H9 (cell line): ENCODE measurements around the gene SLCO2A1. TPM values are rescaled to one million over a fixed set of nuclear protein-coding genes. Genes with fewer than 3 reads are reported as not detected.
A peak's percentile ranks its signal among the peaks of the same experiment; 100 is the strongest.

Source experiments
- DNase-seq: peaks from one replicate; pipeline ENCODE4 v3.0.0-alpha.2; 2017
- H2AFZ ChIP-seq: one replicate; pipeline ENCODE4 v1.6.1; 2013; ENCODE audit warnings: mild to moderate bottlenecking, low read length, control low read depth, moderate library complexity
- H2AK5ac ChIP-seq: 2 replicates; pipeline ENCODE4 v1.6.1; 2013; ENCODE audit warnings: low read length, control low read depth, mixed read lengths; ENCODE audit not compliant: insufficient read length
- H2BK120ac ChIP-seq: one replicate; pipeline ENCODE4 v1.6.1; 2013; ENCODE audit warnings: low read depth, mild to moderate bottlenecking, low read length, control low read depth, inconsistent platforms; ENCODE audit not compliant: poor library complexity, severe bottlenecking
- H2BK12ac ChIP-seq: 2 replicates; pipeline ENCODE4 v1.6.1; 2013; ENCODE audit warnings: low read length, control low read depth, mixed read lengths, low read depth; ENCODE audit not compliant: insufficient read length
- H2BK15ac ChIP-seq: 2 replicates; pipeline ENCODE4 v1.6.1; 2013; ENCODE audit warnings: low read depth, low read length, control low read depth
- H2BK20ac ChIP-seq: one replicate; pipeline ENCODE4 v1.6.1; 2013; ENCODE audit warnings: low read depth, mild to moderate bottlenecking, low read length, control low read depth, inconsistent platforms; ENCODE audit not compliant: poor library complexity, severe bottlenecking
- H2BK5ac ChIP-seq: 2 replicates; pipeline ENCODE4 v1.6.1; 2013; ENCODE audit warnings: low read length, control low read depth, mixed read lengths; ENCODE audit not compliant: insufficient read length
- H3K14ac ChIP-seq: 2 replicates; pipeline ENCODE4 v1.6.1; 2013; ENCODE audit warnings: low read length, control low read depth; ENCODE audit not compliant: insufficient read depth
- H3K18ac ChIP-seq: 2 replicates; pipeline ENCODE4 v1.6.1; 2013; ENCODE audit warnings: low read depth, mild to moderate bottlenecking, mixed read lengths, low read length, control low read depth; ENCODE audit not compliant: insufficient read length
- H3K23ac ChIP-seq: 2 replicates; pipeline ENCODE4 v1.6.1; 2013; ENCODE audit warnings: low read length, control low read depth, mixed read lengths, low read depth; ENCODE audit not compliant: insufficient read length
- H3K23me2 ChIP-seq: 2 replicates; pipeline ENCODE4 v1.6.1; 2013; ENCODE audit warnings: low read depth, mild to moderate bottlenecking, mixed read lengths, low read length, control low read depth; ENCODE audit not compliant: insufficient read length, poor library complexity, severe bottlenecking
- H3K27ac ChIP-seq: 2 replicates; pipeline ENCODE4 v1.5.1; 2013; ENCODE audit warnings: low read length, control low read depth, mixed read lengths, low read depth; ENCODE audit not compliant: insufficient read length
- H3K27me3 ChIP-seq: 2 replicates; pipeline ENCODE4 v1.6.1; 2013; ENCODE audit warnings: low read length, control low read depth, inconsistent platforms; ENCODE audit not compliant: insufficient read depth
- H3K4ac ChIP-seq: 2 replicates; pipeline ENCODE4 v1.6.1; 2013; ENCODE audit warnings: low read depth, mild to moderate bottlenecking, control low read depth, inconsistent platforms, low read length, moderate library complexity
- H3K4me1 ChIP-seq: 2 replicates; pipeline ENCODE4 v1.6.1; 2013; ENCODE audit warnings: low read length, control low read depth, inconsistent platforms; ENCODE audit not compliant: insufficient read depth
- H3K4me2 ChIP-seq: 2 replicates; pipeline ENCODE4 v1.6.1; 2013; ENCODE audit warnings: low read length, control low read depth, mixed read lengths; ENCODE audit not compliant: insufficient read length, insufficient read depth
- H3K56ac ChIP-seq: 2 replicates; pipeline ENCODE4 v1.6.1; 2013; ENCODE audit warnings: low read depth, mild to moderate bottlenecking, mixed read lengths, low read length, control low read depth; ENCODE audit not compliant: insufficient read length
- H3K79me1 ChIP-seq: 2 replicates; pipeline ENCODE4 v1.6.1; 2013; ENCODE audit warnings: low read depth, mild to moderate bottlenecking, moderate library complexity, low read length, control low read depth, inconsistent platforms; ENCODE audit not compliant: insufficient read depth, poor library complexity, severe bottlenecking
- H3K79me2 ChIP-seq: 2 replicates; pipeline ENCODE4 v1.6.1; 2013; ENCODE audit warnings: low read length, control low read depth, inconsistent platforms; ENCODE audit not compliant: insufficient read depth
- H3K9ac ChIP-seq: 2 replicates; pipeline ENCODE4 v1.6.1; 2013; ENCODE audit warnings: low read length, control low read depth, mixed read lengths; ENCODE audit not compliant: insufficient read length; ENCODE audit errors: extremely low read depth
- H3K9me3 ChIP-seq: one replicate; pipeline ENCODE4 v1.6.1; 2013; ENCODE audit warnings: low read depth, low read length, inconsistent platforms; ENCODE audit not compliant: control insufficient read depth
- H3T11ph ChIP-seq: one replicate; pipeline ENCODE4 v1.6.1; 2013; ENCODE audit warnings: mild to moderate bottlenecking, low read length, control low read depth, inconsistent platforms
- H4K20me1 ChIP-seq: one replicate; pipeline ENCODE4 v1.6.1; 2013; ENCODE audit not compliant: control insufficient read depth, insufficient read length, insufficient read depth
- H4K5ac ChIP-seq: 2 replicates; pipeline ENCODE4 v1.6.1; 2013; ENCODE audit warnings: low read depth, mild to moderate bottlenecking, mixed read lengths, low read length, control low read depth; ENCODE audit not compliant: insufficient read length
- H4K8ac ChIP-seq: replicated peaks from 2 replicates; pipeline ENCODE4 v1.6.1; 2013; ENCODE audit warnings: low read length, control low read depth, mixed read lengths, low read depth; ENCODE audit not compliant: insufficient read length
- H4K91ac ChIP-seq: 2 replicates; pipeline ENCODE4 v1.6.1; 2013; ENCODE audit warnings: low read depth, mild to moderate bottlenecking, moderate library complexity, mixed read lengths, low read length, control low read depth; ENCODE audit not compliant: insufficient read length
- H3K27ac Mint-ChIP-seq, 3 experiments: 2 replicates in 2 of 3; 3 replicates in 1 of 3; pipeline ENCODE4 v1.8.0; 2020 to 2021; ENCODE audit warnings: mixed read lengths in 3 of 3, mild to moderate bottlenecking in 1 of 3, moderate library complexity in 1 of 3
- H3K27me3 Mint-ChIP-seq: 2 replicates; pipeline ENCODE4 v1.8.0; 2021; ENCODE audit warnings: low read depth, mild to moderate bottlenecking, moderate library complexity, mixed read lengths
- H3K36me3 Mint-ChIP-seq, 3 experiments: 2 replicates in 2 of 3; 3 replicates in 1 of 3; pipeline ENCODE4 v1.8.0; 2020 to 2021; ENCODE audit warnings: low read depth in 3 of 3, mixed read lengths in 3 of 3; ENCODE audit not compliant: insufficient read depth in 1 of 3
- H3K4me1 Mint-ChIP-seq, 2 experiments: 2 replicates each; pipeline ENCODE4 v1.8.0; 2020; ENCODE audit warnings: mixed read lengths in 2 of 2
- H3K4me3 Mint-ChIP-seq, 2 experiments: 2 replicates in 1 of 2; 3 replicates in 1 of 2; pipeline ENCODE4 v1.8.0; 2020 to 2021; ENCODE audit warnings: mild to moderate bottlenecking in 2 of 2, mixed read lengths in 2 of 2, moderate library complexity in 1 of 2
- H3K9me3 Mint-ChIP-seq, 2 experiments: 2 replicates in 1 of 2; 3 replicates in 1 of 2; pipeline ENCODE4 v1.8.0; 2020; ENCODE audit warnings: mild to moderate bottlenecking in 2 of 2, mixed read lengths in 2 of 2, moderate library complexity in 1 of 2
- WGBS: extraction: QIAGEN DNeasy Blood & Tissue Kit; methylation state at CpG from one replicate; pipeline ENCODE4 v1.1.7; 2013; ENCODE audit warnings: missing lambda C conversion rate, low lambda C conversion rate, mixed read lengths; ENCODE audit not compliant: insufficient read length; ENCODE audit errors: extremely low coverage; 5-methylcytosine and 5-hydroxymethylcytosine counted together
- total RNA-seq: library from RNA; stranded (reverse); gene quantifications from 2 replicates; pipeline ENCODE4 v1.2.1, GENCODE V29; 2021
- TF ChIP-seq, protein P1 (sequence below): fragments of 200-600 bp; sonication (generic); conservative IDR thresholded peaks from 3 replicates; pipeline ENCODE4 v1.8.0; 2021; ENCODE audit warnings: antibody characterized with exemption, mild to moderate bottlenecking

Gene SLCO2A1
- total RNA-seq, 1 experiment from 2014 or later, result 0.98 TPM

DNA sequence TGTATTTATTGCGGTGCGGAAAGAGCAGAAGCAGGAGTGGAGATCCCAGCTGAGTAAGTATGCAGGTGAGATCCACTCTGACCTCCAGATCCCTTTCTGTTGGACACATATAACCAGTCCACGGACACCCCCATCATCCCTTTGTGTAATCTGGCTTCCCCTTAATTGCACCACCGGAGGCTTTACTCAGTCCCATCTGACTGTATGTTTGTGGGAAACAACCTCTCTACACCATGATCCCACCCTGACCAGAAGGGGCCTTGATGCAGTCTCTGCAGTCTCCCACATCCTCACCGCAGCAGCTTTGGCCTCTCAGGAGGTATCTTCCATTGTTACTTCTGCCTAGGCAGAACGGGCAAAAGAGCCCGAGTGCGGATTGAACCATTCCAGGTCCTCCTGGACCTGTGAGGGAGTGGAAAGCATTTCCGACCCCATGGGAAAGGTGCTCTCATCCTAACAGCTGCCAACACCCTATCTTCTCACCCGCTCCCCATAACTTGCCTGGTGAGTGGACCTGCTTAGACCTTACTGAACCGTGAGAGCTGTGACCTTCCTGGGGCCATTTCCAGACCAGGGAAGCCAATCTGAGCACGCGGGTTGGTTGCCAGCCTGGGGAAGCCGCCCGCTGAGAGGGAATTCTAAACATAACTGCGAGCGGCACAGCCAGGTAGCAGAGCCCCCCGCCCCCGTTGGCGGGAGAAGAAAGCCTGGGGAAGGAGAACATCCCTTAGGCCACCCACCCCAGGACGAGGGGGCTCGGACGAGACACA lies 1.1 kb downstream of the SLCO2A1 start:
- Histone ChIP-seq H3K9ac (no peak overlapping the region), H2BK5ac (no peak overlapping the region), H2BK12ac (no peak overlapping the region), H3K79me2 (no peaks in the 10 kb centered on the region), H3K9me3 (no peaks in the 10 kb centered on the region), H3K4me1 (no peaks in the 10 kb centered on the region), H3K79me1 (no peaks in the 10 kb centered on the region), H4K5ac (no peak overlapping the region), H2AK5ac (no peak overlapping the region), H3K27ac (no peak overlapping the region), H3K27me3 (peaks cover 27% of the 10 kb centered on the region), H3K23me2 (peaks cover 12% of the 10 kb centered on the region), H4K8ac (no peak overlapping the region), H3K4ac (no peak overlapping the region), H2BK120ac (no peak overlapping the region), H3K4me2 (peak overlapping the region; percentile 96), H3K18ac (no peak overlapping the region), H3K23ac (no peak overlapping the region), H4K91ac (no peak overlapping the region), H3T11ph (no peak overlapping the region), H3K14ac (no peak overlapping the region), H4K20me1 (no peaks in the 10 kb centered on the region), H3K56ac (no peak overlapping the region), H2AFZ (no peak overlapping the region), H2BK20ac (no peak overlapping the region), H2BK15ac (no peak overlapping the region)
- Mint-ChIP-seq H3K4me3 (peak overlapping the region; percentile 73 to 94), H3K9me3 (peaks cover 0 to 2% of the 10 kb centered on the region in 2 experiments; a peak in 3 of 5 replicates), H3K27me3 (peaks cover 75% of the 10 kb centered on the region), H3K4me1 (peaks cover 14 to 15% of the 10 kb centered on the region in 2 experiments), H3K27ac (no peak overlapping the region), H3K36me3 (peaks cover 0 to 2% (median 0%) of the 10 kb centered on the region in 3 experiments; a peak in 1 of 7 replicates)
- TF ChIP-seq, protein P1, sequence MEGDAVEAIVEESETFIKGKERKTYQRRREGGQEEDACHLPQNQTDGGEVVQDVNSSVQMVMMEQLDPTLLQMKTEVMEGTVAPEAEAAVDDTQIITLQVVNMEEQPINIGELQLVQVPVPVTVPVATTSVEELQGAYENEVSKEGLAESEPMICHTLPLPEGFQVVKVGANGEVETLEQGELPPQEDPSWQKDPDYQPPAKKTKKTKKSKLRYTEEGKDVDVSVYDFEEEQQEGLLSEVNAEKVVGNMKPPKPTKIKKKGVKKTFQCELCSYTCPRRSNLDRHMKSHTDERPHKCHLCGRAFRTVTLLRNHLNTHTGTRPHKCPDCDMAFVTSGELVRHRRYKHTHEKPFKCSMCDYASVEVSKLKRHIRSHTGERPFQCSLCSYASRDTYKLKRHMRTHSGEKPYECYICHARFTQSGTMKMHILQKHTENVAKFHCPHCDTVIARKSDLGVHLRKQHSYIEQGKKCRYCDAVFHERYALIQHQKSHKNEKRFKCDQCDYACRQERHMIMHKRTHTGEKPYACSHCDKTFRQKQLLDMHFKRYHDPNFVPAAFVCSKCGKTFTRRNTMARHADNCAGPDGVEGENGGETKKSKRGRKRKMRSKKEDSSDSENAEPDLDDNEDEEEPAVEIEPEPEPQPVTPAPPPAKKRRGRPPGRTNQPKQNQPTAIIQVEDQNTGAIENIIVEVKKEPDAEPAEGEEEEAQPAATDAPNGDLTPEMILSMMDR, result no peak
- DNase-seq, result no peak
- no CpG with 5 or more reads among the region's 23 CpGs for WGBS
